Suppressor macrophage (primary cell): ENCODE measurements around the gene DST.
A peak's percentile ranks its signal among the peaks of the same experiment; 100 is the strongest.

Experiments used
- DNase-seq, 4 experiments: peaks; one replicate each; pipeline ENCODE4 v3.0.0-alpha.2; 2020 to 2022

DST gene

GRCh38 chr6:56620229-56620868, 22.3 kb downstream of the DST start:
- no peak for DNase-seq

- DNase-seq = no peak
These were observed 24.6 kb downstream of the DST start for GRCh38 chr6:56618050-56618449.

GRCh38 chr6:56616967-56617366, 25.7 kb downstream of the DST start:
- DNase-seq = no peak

GRCh38 chr6:56613247-56613851, 29.3 kb downstream of the DST start:
- no peak for DNase-seq

GRCh38 chr6:56608332-56608731, 34.4 kb downstream of the DST start:
- DNase-seq = no peak

GRCh38 chr6:56607111-56607752, 35.5 kb downstream of the DST start:
- DNase-seq = no peak

GRCh38 chr6:56605435-56605834, 37.3 kb downstream of the DST start:
- DNase-seq = no peak

GRCh38 chr6:56604186-56604585, 38.5 kb downstream of the DST start:
- no peak for DNase-seq

- no peak for DNase-seq
These were observed 41.3 kb downstream of the DST start for GRCh38 chr6:56601390-56601789.

- DNase-seq = peak; percentile 61 to 83 (median 68)
These were observed 47.1 kb downstream of the DST start for GRCh38 chr6:56595490-56596122.

- no peak for DNase-seq
These were observed 48.0 kb downstream of the DST start for GRCh38 chr6:56594699-56595098.

GRCh38 chr6:56593801-56594318, 48.8 kb downstream of the DST start:
- peak; percentile 57 to 88 (median 78) for DNase-seq

- DNase-seq = peak; percentile 26 to 64 (median 60)
These were observed 60.5 kb downstream of the DST start for GRCh38 chr6:56582236-56582635.

GRCh38 chr6:56581296-56581925, 61.3 kb downstream of the DST start:
- DNase-seq = no peak

- no peak for DNase-seq
These were observed 62.4 kb downstream of the DST start for GRCh38 chr6:56580271-56580670.

GRCh38 chr6:56579155-56579851, 63.4 kb downstream of the DST start:
- no peak for DNase-seq

- no peak for DNase-seq
These were observed 67.0 kb downstream of the DST start for GRCh38 chr6:56575736-56576135.

- DNase-seq = no peak
These were observed 68.4 kb downstream of the DST start for GRCh38 chr6:56574292-56574691.

- DNase-seq = no peak
These were observed 69.1 kb downstream of the DST start for GRCh38 chr6:56573624-56574023.

GRCh38 chr6:56572788-56573471, 69.8 kb downstream of the DST start:
- DNase-seq = no peak

GRCh38 chr6:56571605-56572004, 71.1 kb downstream of the DST start:
- no peak for DNase-seq
